VCaP (cell line): ENCODE measurements around the gene APC2.

Source experiments
- H3K27ac ChIP-seq: fragments of 450-650 bp; 2 replicates; pipeline ENCODE4 v1.5.1; 2017
- CTCF ChIP-seq: fragments of 450-650 bp; conservative IDR thresholded peaks from 2 replicates; pipeline ENCODE4 v1.5.1; 2017; ENCODE audit warnings: mild to moderate bottlenecking, moderate library complexity

Gene APC2

GRCh38 chr19:1481224-1481892, 31.4 kb downstream of the APC2 start:
- H3K27ac ChIP-seq, result no peak overlapping the region
- no peak for TF ChIP-seq CTCF

GRCh38 chr19:1481893-1482360, 32.0 kb downstream of the APC2 start:
- no peak overlapping the region for H3K27ac ChIP-seq
- no peak for TF ChIP-seq CTCF

GRCh38 chr19:1482361-1483130, 32.6 kb downstream of the APC2 start:
- TF ChIP-seq CTCF, result no peak
- no peak overlapping the region for H3K27ac ChIP-seq

GRCh38 chr19:1483131-1483978, 33.4 kb downstream of the APC2 start:
- no peak for TF ChIP-seq CTCF
- H3K27ac ChIP-seq, result no peak overlapping the region

DNA sequence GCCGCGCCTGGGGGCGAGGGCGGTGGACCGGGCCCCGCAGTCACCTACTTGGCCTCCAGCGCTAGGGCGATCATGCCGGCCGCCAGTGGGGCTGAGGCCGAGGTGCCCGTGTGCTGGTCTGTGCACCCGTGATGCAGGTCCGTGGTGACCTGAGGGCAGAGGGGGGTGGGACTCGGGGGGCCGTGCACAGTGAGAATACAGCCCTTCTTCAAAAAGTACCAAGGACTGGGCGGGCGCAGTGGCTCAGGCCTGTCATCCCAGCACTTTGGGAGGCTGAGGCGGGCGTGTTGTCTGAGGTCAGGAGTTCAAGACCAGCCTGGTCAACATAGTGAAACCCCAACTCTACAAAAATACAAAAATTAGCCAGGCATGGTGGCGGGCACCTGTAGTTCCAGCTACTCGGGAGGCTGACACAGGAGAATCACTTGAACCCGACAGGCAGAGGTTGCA, 34.1 kb downstream of the APC2 start:
- no peak for TF ChIP-seq CTCF
- no peak overlapping the region for H3K27ac ChIP-seq

GRCh38 chr19:1486720-1487575, 37.0 kb downstream of the APC2 start:
- TF ChIP-seq CTCF, result no peak

More at GRCh38 chr19:1486720-1487575, 37.0 kb downstream of the APC2 start:
- no peak overlapping the region for H3K27ac ChIP-seq
